K562 (cell line): ENCODE data around the gene SYTL5. TPM values are rescaled to one million over a fixed set of nuclear protein-coding genes. Genes with fewer than 3 reads are reported as not detected.

Experiments
- ATAC-seq: fragments of 200-7000 bp; cut with Tn5 transposase; 3 replicates; pipeline ENCODE4 v1.9.1; 2020; ENCODE audit warnings: moderate library complexity
- BruUV-seq: library from RNA; stranded (reverse); fragments of 400-500 nt; replicated peaks from 2 replicates; lab custom pipeline; 2021; lab: Mats Ljungman, UMichigan
- CTCF ChIA-PET: fragments of 300-600 bp; formaldehyde crosslinking; extraction: SDS; loops from one replicate; lab custom pipeline; 2021; ENCODE audit warnings: low intra/inter-chr PET ratio; lab: Yijun Ruan, JAX
- POLR2A ChIA-PET: fragments of 300-600, 350-650 bp; sonication (Branson Sonifier 250); formaldehyde crosslinking; extraction: SDS; loops from one replicate; lab custom pipeline; 2021; ENCODE audit warnings: antibody characterized with exemption, inconsistent platforms; lab: Yijun Ruan, JAX
- DNase-seq, 4 experiments: peaks; one replicate each; pipeline versions ENCODE4 v3.0.0 to v3.0.0-alpha.2; 2011 to 2018; ENCODE audit warnings: low spot score in 3 of 4, mixed read lengths in 3 of 4; ENCODE audit errors: extremely low read depth in 1 of 4
- FAIRE-seq: peaks from 2 replicates; lab custom pipeline; 2011; peaks lifted over from hg19 to GRCh38; lab: Jason Lieb, UNC
- H2AFZ ChIP-seq: 2 replicates; pipeline ENCODE4 v1.6.0; 2011; ENCODE audit warnings: low read depth, low read length, control low read depth, inconsistent platforms
- H3K27ac ChIP-seq: fragments of 200-600 bp; 3 replicates; pipeline ENCODE4 v1.8.0; 2011; ENCODE audit warnings: low read depth, mild to moderate bottlenecking, control low read depth, inconsistent platforms, low read length, moderate library complexity, mixed read lengths; ENCODE audit errors: extremely low read depth
- H3K27me3 ChIP-seq, 2 experiments: fragments of 300-600 bp in 1 of 2; 2 replicates in 1 of 2; 3 replicates in 1 of 2; pipeline versions ENCODE4 v1.6.0 to v1.8.0; 2011; ENCODE audit warnings: inconsistent platforms in 2 of 2, low read length in 2 of 2, mild to moderate bottlenecking in 1 of 2, mixed read lengths in 1 of 2, moderate library complexity in 1 of 2; ENCODE audit not compliant: control insufficient read depth in 2 of 2, insufficient read depth in 2 of 2
- H3K36me3 ChIP-seq: fragments of 300-600 bp; 3 replicates; pipeline ENCODE4 v1.8.0; 2011; ENCODE audit warnings: mild to moderate bottlenecking, low read length, inconsistent platforms; ENCODE audit not compliant: control insufficient read depth, insufficient read depth
- H3K4me1 ChIP-seq, 2 experiments: fragments of 200-600 bp in 1 of 2; replicated peaks in 1 of 2; 2 replicates in 1 of 2; 3 replicates in 1 of 2; pipeline versions ENCODE4 v1.5.1 to v1.8.0; 2011; ENCODE audit warnings: inconsistent platforms in 2 of 2, low read length in 2 of 2, mild to moderate bottlenecking in 1 of 2, mixed read lengths in 1 of 2, moderate library complexity in 1 of 2; ENCODE audit not compliant: control insufficient read depth in 2 of 2, insufficient read depth in 2 of 2
- H3K4me2 ChIP-seq: 2 replicates; pipeline ENCODE4 v1.6.1; 2011; ENCODE audit warnings: low read length, control low read depth, inconsistent platforms, mixed read lengths; ENCODE audit not compliant: insufficient read depth
- H3K4me3 ChIP-seq: fragments of 200-600 bp; sonication (generic), shearing (Covaris generic); 2 replicates; pipeline ENCODE4 v1.5.1; 2016; ENCODE audit warnings: control low read depth, inconsistent platforms
- H3K79me2 ChIP-seq: fragments of 200-600 bp; 3 replicates; pipeline ENCODE4 v1.8.0; 2011; ENCODE audit warnings: low read length, inconsistent platforms; ENCODE audit not compliant: control insufficient read depth, insufficient read depth
- H3K9ac ChIP-seq, 2 experiments: 2 replicates each; pipeline versions ENCODE4 v1.6.0 to v1.6.1; 2011; ENCODE audit warnings: low read depth in 2 of 2, low read length in 2 of 2, control low read depth in 1 of 2, inconsistent platforms in 1 of 2, mild to moderate bottlenecking in 1 of 2, mixed read lengths in 1 of 2; ENCODE audit not compliant: insufficient read depth in 1 of 2
- H3K9me1 ChIP-seq: one replicate; pipeline ENCODE4 v1.6.0; 2011; ENCODE audit warnings: inconsistent platforms, mild to moderate bottlenecking, low read length, moderate library complexity; ENCODE audit not compliant: control insufficient read depth, insufficient read depth
- H3K9me3 ChIP-seq: replicated peaks from 2 replicates; pipeline ENCODE4 v1.5.1; 2011; ENCODE audit warnings: low read depth, low read length, inconsistent platforms; ENCODE audit not compliant: control insufficient read depth, insufficient read depth
- H4K20me1 ChIP-seq: replicated peaks from 2 replicates; pipeline ENCODE4 v1.6.1; 2011; ENCODE audit warnings: low read length, inconsistent platforms, mixed read lengths; ENCODE audit not compliant: control insufficient read depth, insufficient read depth
- ARHGAP35 ChIP-seq: fragments of 450-650 bp; IDR thresholded peaks from 2 replicates; pipeline ENCODE4 v1.6.1; 2018; ENCODE audit not compliant: partially characterized antibody
- ATF3 ChIP-seq, 2 experiments: fragments of 450-650 bp in 1 of 2; sonication (generic) in 1 of 2; formaldehyde crosslinking in 1 of 2; IDR thresholded peaks in 1 of 2; conservative IDR thresholded peaks in 1 of 2; 2 replicates each; pipeline versions ENCODE4 v1.6.1 to v1.8.1; 2016 to 2023; ENCODE audit warnings: mild to moderate bottlenecking in 2 of 2, moderate library complexity in 2 of 2, inconsistent platforms in 1 of 2, missing genetic modification reagents in 1 of 2
- CEBPG ChIP-seq, 3 experiments: fragments of 200-800 bp in 1 of 3; sonication (Bioruptor generic) in 1 of 3; sonication (generic) in 1 of 3; formaldehyde crosslinking in 1 of 3; IDR thresholded peaks in 2 of 3; conservative IDR thresholded peaks in 1 of 3; 2 replicates each; pipeline versions ENCODE4 v1.6.1 to v1.8.0; 2016 to 2022; ENCODE audit warnings: missing compliant biosample characterization in 2 of 3, missing genetic modification characterization in 2 of 3, mild to moderate bottlenecking in 1 of 3, missing genetic modification reagents in 1 of 3
- FOSL1 ChIP-seq: fragments of 200-800 bp; sonication (Bioruptor generic); conservative IDR thresholded peaks from 2 replicates; pipeline ENCODE4 v1.6.1; 2016; ENCODE audit warnings: missing genetic modification characterization, missing compliant biosample characterization
- HNRNPK ChIP-seq: fragments of 200-400 bp; formaldehyde crosslinking; IDR thresholded peaks from one replicate; pipeline ENCODE4 v1.6.1; 2018; ENCODE audit warnings: mild to moderate bottlenecking, low read depth, low read length; ENCODE audit not compliant: poor library complexity, severe bottlenecking
- MTA1 ChIP-seq: fragments of 450-650 bp; IDR thresholded peaks from 2 replicates; pipeline ENCODE4 v1.6.1; 2017; ENCODE audit warnings: borderline replicate concordance
- NR3C1 ChIP-seq: sonication (generic); formaldehyde crosslinking; IDR thresholded peaks from 2 replicates; pipeline ENCODE4 v1.8.1; 2022; ENCODE audit warnings: missing genetic modification reagents
- TGIF2 ChIP-seq: sonication (generic); formaldehyde crosslinking; IDR thresholded peaks from 2 replicates; pipeline ENCODE4 v1.8.1; 2022; ENCODE audit warnings: mild to moderate bottlenecking, missing genetic modification reagents, moderate library complexity
- ZNF77 ChIP-seq: fragments of 250-450 bp; sonication (Bioruptor Pico); IDR thresholded peaks from 2 replicates; pipeline ENCODE4 v1.5.0; 2020
- ZNF79 ChIP-seq: fragments of 250-450 bp; sonication (Bioruptor Pico); IDR thresholded peaks from 2 replicates; pipeline ENCODE4 v1.4.0; 2020; ENCODE audit warnings: low read depth, mild to moderate bottlenecking, moderate library complexity
- WGBS: fragments of 100-300 bp; shearing (Covaris generic); methylation state at CpG from one replicate; pipeline ENCODE4 v1.1.6; 2016; ENCODE audit warnings: low coverage, mixed read lengths; ENCODE audit not compliant: insufficient coverage; ENCODE audit errors: missing lambda C conversion rate; 5-methylcytosine and 5-hydroxymethylcytosine counted together
- in situ Hi-C: fragments of 300-500 bp; cut with MboI; formaldehyde crosslinking; loops from 4 replicates; pipeline ENCODE4 v1.15.0; 2018; ENCODE audit warnings: inconsistent platforms, mixed read lengths
- intact Hi-C: fragments of 100-400 bp; cut with micrococcal nuclease; formaldehyde crosslinking; loops from 2 replicates; pipeline ENCODE4 v1.14.2; 2022
- polyA plus RNA-seq, 8 experiments: library from polyadenylated mRNA; depleted of rRNA in 4 of 8; stranded (reverse) in 5 of 8; unstranded in 3 of 8; fragments of >200 nt; fragmentation: Nextera tagmentation in 2 of 8; fragmentation: Illumina TruSeq in 1 of 8; extraction: Ambion mirVana in 2 of 8; extraction: Trizol in 1 of 8; gene quantifications; 2 replicates each; pipeline versions ENCODE4 v1.2.1 to v1.2.3, GENCODE V29; 2011 to 2014; ENCODE audit warnings: inconsistent platforms in 1 of 8, missing spikeins in 1 of 8
- total RNA-seq, 7 experiments: library from RNA; depleted of rRNA in 6 of 7; stranded (reverse); fragments of >200 nt in 6 of 7; fragmentation: Illumina TruSeq in 2 of 7; extraction: Trizol in 2 of 7; gene quantifications; 2 replicates each; pipeline versions ENCODE4 v1.2.1 to v1.2.3, GENCODE V29; 2011 to 2021; ENCODE audit warnings: low replicate concordance in 1 of 7

The SYTL5 gene
- total and polyA plus RNA-seq, 9 of the 15 experiments (the other 6 are each of a cell fraction or from before 2014, with no cell fraction given), result 0.01 to 0.25 (median 0.09) TPM

GRCh38 chrX:37975421-37975820, 30.9 kb upstream of the SYTL5 start (continued):
- TF ChIP-seq HNRNPK, result no peak
- no peak for TF ChIP-seq ZNF77
- TF ChIP-seq TGIF2 (CRISPR knock-in tag), result no peak

GRCh38 chrX:37976153-37976552, 30.2 kb upstream of the SYTL5 start:
- Histone ChIP-seq H4K20me1 (no peaks in the 10 kb centered on the region), H3K9me3 (no peaks in the 10 kb centered on the region), H2AFZ (no peak overlapping the region), H3K27ac (no peak overlapping the region), H3K4me3 (no peak overlapping the region), H3K79me2 (no peaks in the 10 kb centered on the region), H3K9me1 (no peaks in the 10 kb centered on the region), H3K4me1 (no peaks in the 10 kb centered on the region), H3K36me3 (no peaks in the 10 kb centered on the region), H3K27me3 (no peaks in the 10 kb centered on the region), H3K9ac (no peak overlapping the region), H3K4me2 (no peak overlapping the region)
- 11% methylated on average over 1 of the region's 1 CpG for WGBS
- CTCF ChIA-PET, result no interaction called here
- in situ Hi-C loops, result no loop called here
- intact Hi-C loops, result no loop called here
- ATAC-seq (no peak), FAIRE-seq (no peak), DNase-seq (no peak)
- POLR2A ChIA-PET, result interaction anchor here (1.0 kb wide), 1 partner anchor 103 kb away, joined by 3 read pairs; no protein-coding TSS in a partner anchor
- TF ChIP-seq CEBPG (CRISPR knock-in tag; IDR thresholded peaks at IDR 0.05) (no peak), CEBPG (tag; conservative IDR thresholded peaks at IDR 0.05 in 1 of 2, IDR thresholded peaks at IDR 0.05 in 1 of 2) (peak in 1 of 2 experiments; percentile 52; a peak in 1 of 4 replicates), NR3C1 (CRISPR knock-in tag) (no peak), FOSL1 (tag) (peak; percentile 55; the same call in 1 of the 2 replicates), MTA1 (no peak), ZNF79 (CRISPR knock-in tag) (no peak), ARHGAP35 (no peak), ATF3 (IDR thresholded peaks at IDR 0.05) (peak; percentile 11; the same call in 1 of the 2 replicates), ATF3 (CRISPR knock-in tag; conservative IDR thresholded peaks at IDR 0.05) (no peak)
- BruUV-seq, result no TSS peak
